ENCODE data around the gene TRPM8. TPM values are rescaled to one million over a fixed set of nuclear protein-coding genes. Genes with fewer than 3 reads are reported as not detected.
A peak's percentile ranks its signal among the peaks of the same experiment; 100 is the strongest.

Gene TRPM8
- total and polyA plus RNA-seq, 2 of the 8 experiments (the other 6 are each of a cell fraction or from before 2014, with no cell fraction given): 0.18 to 0.54 TPM

DNA sequence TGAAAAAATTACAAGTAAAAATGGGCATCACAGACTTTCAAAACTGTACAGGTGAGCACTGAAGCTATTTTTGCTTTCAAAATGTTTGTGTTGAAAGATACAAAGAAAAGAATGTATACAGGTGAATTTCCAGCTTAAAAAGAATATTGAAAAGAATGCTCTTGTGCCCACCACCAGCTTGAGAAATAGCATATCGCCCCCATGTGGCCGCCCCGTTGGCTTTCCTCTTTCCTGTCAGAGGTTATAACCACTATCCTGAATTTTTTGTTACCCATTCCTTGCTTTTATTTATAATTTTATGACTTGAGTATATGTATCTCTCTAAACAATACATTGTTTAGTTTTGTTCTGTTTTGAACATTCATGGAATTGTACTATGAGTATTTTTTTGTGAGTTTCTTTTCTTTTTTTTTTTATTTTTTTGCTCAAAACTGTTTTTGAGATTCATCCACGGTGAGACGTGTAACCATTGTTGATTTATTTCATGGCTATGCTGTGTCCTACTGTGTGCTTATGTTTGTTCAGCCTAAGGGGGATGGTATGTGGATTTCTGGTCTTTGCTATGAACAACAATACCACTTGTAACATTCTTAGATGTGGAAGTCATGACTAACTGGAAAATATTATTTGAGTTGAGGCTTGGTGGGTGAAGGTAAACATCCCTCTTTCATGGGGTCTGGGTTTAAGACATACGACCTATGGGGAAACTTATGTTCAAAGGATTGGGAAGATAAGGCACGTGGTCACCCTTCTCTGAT is 11.6 kb downstream of the TRPM8 start:
- Histone ChIP-seq H2BK15ac (ENCODE audit: low read length) (no peak overlapping the region), H3K79me1 (ENCODE audit: low read depth, low read length) (no peaks in the 10 kb centered on the region), H3K9me3 (ENCODE audit: insufficient read depth in 2 of 2, low read depth in 1 of 2, low read length in 1 of 2) (no peaks in the 10 kb centered on the region), H4K91ac (replicated peaks; ENCODE audit: insufficient read length, low read length) (peak overlapping the region; percentile 32), H3K4me2 (ENCODE audit: insufficient read depth in 1 of 2, low read depth in 2 of 2, low read length in 2 of 2) (peak overlapping the region in 1 of 2 experiments; percentile 60; a peak in 1 of 4 replicates), H4K20me1 (replicated peaks in 1 of 2; ENCODE audit: control insufficient read depth in 1 of 2, insufficient read depth in 2 of 2, low read length in 2 of 2) (no peaks in the 10 kb centered on the region), H3K36me3 (ENCODE audit: control insufficient read depth in 2 of 4, insufficient read depth in 4 of 4, low read length in 3 of 4) (no peaks in the 10 kb centered on the region), H3K23ac (ENCODE audit: insufficient read length) (no peak overlapping the region), H2AFZ (ENCODE audit: low read length) (peak overlapping the region; percentile 84; the same call in 1 of the 2 replicates), H3K27me3 (replicated peaks in 1 of 4; ENCODE audit: control insufficient read depth in 3 of 4, extremely low read depth in 1 of 4, insufficient read depth in 3 of 4, low read length in 3 of 4) (no peaks in the 10 kb centered on the region), H3K14ac (ENCODE audit: insufficient read length) (no peak overlapping the region), H3K9ac (replicated peaks in 1 of 4; ENCODE audit: extremely low read depth in 1 of 4, low read depth in 3 of 4, low read length in 3 of 4) (no peak overlapping the region; a peak in 1 of 7 replicates), H3K23me2 (ENCODE audit: low read depth, low read length) (no peaks in the 10 kb centered on the region), H3K56ac (replicated peaks; ENCODE audit: insufficient read length, low read depth, low read length) (no peak overlapping the region), H2BK12ac (ENCODE audit: low read depth, low read length) (peak overlapping the region; percentile 56; the same call in 1 of the 2 replicates), H2BK120ac (replicated peaks; ENCODE audit: low read depth, low read length) (no peak overlapping the region), H2AK5ac (ENCODE audit: low read depth, low read length) (no peak overlapping the region), H3K4me3 (ENCODE audit: extremely low read depth in 1 of 4, insufficient read depth in 2 of 4, low read depth in 3 of 4, low read length in 4 of 4) (no peak overlapping the region), H2BK5ac (ENCODE audit: low read depth, low read length) (peak overlapping the region; percentile 79; the same call in 1 of the 2 replicates), H3K18ac (ENCODE audit: extremely low read depth, low read length) (no peak overlapping the region), H3K4me1 (replicated peaks in 1 of 4; ENCODE audit: control insufficient read depth in 3 of 4, insufficient read depth in 4 of 4, low read length in 3 of 4) (peaks cover 3 to 10% (median 5%) of the 10 kb centered on the region in 4 experiments; a peak in 5 of 7 replicates), H4K5ac (ENCODE audit: insufficient read length, low read depth, low read length) (no peak overlapping the region), H3K79me2 (ENCODE audit: control insufficient read depth in 1 of 2, insufficient read depth in 2 of 2, low read length in 2 of 2) (no peaks in the 10 kb centered on the region), H3K4ac (replicated peaks; ENCODE audit: insufficient read length, low read depth, low read length) (no peak overlapping the region), H3K27ac (ENCODE audit: low read depth, low read length) (no peak overlapping the region), H4K8ac (ENCODE audit: extremely low read depth, insufficient read depth, low read length) (no peak overlapping the region), H2BK20ac (ENCODE audit: low read length) (peak overlapping the region; percentile 29; the same call in 1 of the 2 replicates)
- ChIA-PET CTCF (ENCODE audit: partially characterized antibody) (interaction anchor here (0.7 to 2.3 kb wide), 14 partner anchors 12 to 569 kb away, joined by 3 to 6 read pairs (median 4); partner anchors contain the start of genes ARL4C and HJURP), POLR2A (ENCODE audit: partially characterized antibody) (no interaction called here)
- 38% methylated on average over 7 of the region's 7 CpGs; no CpG with 5 or more reads in 1 of the 2 experiments for WGBS, 2 experiments (ENCODE audit: extremely low coverage in 1 of 2, insufficient coverage in 1 of 2, insufficient read length in 1 of 2, insufficient replicate concordance in 2 of 2, low coverage in 1 of 2, low lambda C conversion rate in 2 of 2, missing lambda C conversion rate in 1 of 2)
- DNase-seq (ENCODE audit: low read depth in 1 of 2, low spot score in 2 of 2) (peak in 1 of 2 experiments; percentile 77), FAIRE-seq (peak; percentile 36)
- TF ChIP-seq RAD21 (IDR thresholded peaks at IDR 0.05 in 1 of 2, conservative IDR thresholded peaks at IDR 0.05 in 1 of 2; ENCODE audit: low read depth in 2 of 2, low read length in 2 of 2) (peak; percentile 60 to 67), CTCF (IDR thresholded peaks at IDR 0.05; ENCODE audit: control extremely low read depth in 1 of 3, insufficient read depth in 1 of 3, low read depth in 1 of 3, low read length in 3 of 3) (peak; percentile 60 to 70 (median 63))
- TF ChIP-seq, protein P1, sequence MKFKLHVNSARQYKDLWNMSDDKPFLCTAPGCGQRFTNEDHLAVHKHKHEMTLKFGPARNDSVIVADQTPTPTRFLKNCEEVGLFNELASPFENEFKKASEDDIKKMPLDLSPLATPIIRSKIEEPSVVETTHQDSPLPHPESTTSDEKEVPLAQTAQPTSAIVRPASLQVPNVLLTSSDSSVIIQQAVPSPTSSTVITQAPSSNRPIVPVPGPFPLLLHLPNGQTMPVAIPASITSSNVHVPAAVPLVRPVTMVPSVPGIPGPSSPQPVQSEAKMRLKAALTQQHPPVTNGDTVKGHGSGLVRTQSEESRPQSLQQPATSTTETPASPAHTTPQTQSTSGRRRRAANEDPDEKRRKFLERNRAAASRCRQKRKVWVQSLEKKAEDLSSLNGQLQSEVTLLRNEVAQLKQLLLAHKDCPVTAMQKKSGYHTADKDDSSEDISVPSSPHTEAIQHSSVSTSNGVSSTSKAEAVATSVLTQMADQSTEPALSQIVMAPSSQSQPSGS (IDR thresholded peaks at IDR 0.05; ENCODE audit: low read length): no peak
